HFFc6 (cell line): ENCODE measurements around the gene KCTD21. TPM values are rescaled to one million over a fixed set of nuclear protein-coding genes. Genes with fewer than 3 reads are reported as not detected.
"Not testable (repeated sequence)": the region's sequence is repeated elsewhere in the genome, so short reads cannot be mapped to it uniquely, and the experiment has no call there.

Source experiments
- DNase-seq: peaks from one replicate; pipeline ENCODE4 v3.0.0-alpha.2; 2018
- H3K27ac Mint-ChIP-seq: 2 replicates; pipeline ENCODE4 v1.8.0; 2020; ENCODE audit warnings: mild to moderate bottlenecking, mixed read lengths
- H3K27me3 Mint-ChIP-seq: 2 replicates; pipeline ENCODE4 v1.8.0; 2021; ENCODE audit warnings: mild to moderate bottlenecking, moderate library complexity, mixed read lengths; ENCODE audit not compliant: insufficient read depth
- H3K36me3 Mint-ChIP-seq: 2 replicates; pipeline ENCODE4 v1.8.0; 2021; ENCODE audit warnings: low read depth, mixed read lengths
- H3K4me1 Mint-ChIP-seq: 2 replicates; pipeline ENCODE4 v1.8.0; 2020; ENCODE audit warnings: low read depth, mixed read lengths
- H3K4me3 Mint-ChIP-seq: 2 replicates; pipeline ENCODE4 v1.8.0; 2020; ENCODE audit warnings: mild to moderate bottlenecking, moderate library complexity, mixed read lengths
- H3K9me3 Mint-ChIP-seq: 2 replicates; pipeline ENCODE4 v1.8.0; 2020; ENCODE audit warnings: mild to moderate bottlenecking, mixed read lengths
- long read RNA-seq: library from polyadenylated mRNA; unstranded; transcript quantifications from one replicate; pipeline ENCODE4 v2.0.0, GENCODE V29; 2019
- total RNA-seq, 6 experiments: library from RNA; stranded (reverse); fragmentation: NEBNext Ultra II Directional; extraction: Animal tissue kit (Norgen Biotek cat#: 25700); gene quantifications; 2 replicates in 1 of 6; 3 replicates in 5 of 6; pipeline ENCODE4 v1.2.3, GENCODE V29; 2021
- TF ChIP-seq, protein P1 (sequence below): fragments of 200-600 bp; sonication (generic); IDR thresholded peaks from 2 replicates; pipeline ENCODE4 v1.5.0; 2021; ENCODE audit warnings: antibody characterized with exemption, mild to moderate bottlenecking

Gene KCTD21
- total RNA-seq: 10 to 100 TPM; 10.4 to 15.7 (median 12.6) TPM
- long read RNA-seq, partial matches to known transcripts: 0 of 10 reads
- long read RNA-seq, other reads (novel, unspliced or antisense): 7 of 10 reads

DNA sequence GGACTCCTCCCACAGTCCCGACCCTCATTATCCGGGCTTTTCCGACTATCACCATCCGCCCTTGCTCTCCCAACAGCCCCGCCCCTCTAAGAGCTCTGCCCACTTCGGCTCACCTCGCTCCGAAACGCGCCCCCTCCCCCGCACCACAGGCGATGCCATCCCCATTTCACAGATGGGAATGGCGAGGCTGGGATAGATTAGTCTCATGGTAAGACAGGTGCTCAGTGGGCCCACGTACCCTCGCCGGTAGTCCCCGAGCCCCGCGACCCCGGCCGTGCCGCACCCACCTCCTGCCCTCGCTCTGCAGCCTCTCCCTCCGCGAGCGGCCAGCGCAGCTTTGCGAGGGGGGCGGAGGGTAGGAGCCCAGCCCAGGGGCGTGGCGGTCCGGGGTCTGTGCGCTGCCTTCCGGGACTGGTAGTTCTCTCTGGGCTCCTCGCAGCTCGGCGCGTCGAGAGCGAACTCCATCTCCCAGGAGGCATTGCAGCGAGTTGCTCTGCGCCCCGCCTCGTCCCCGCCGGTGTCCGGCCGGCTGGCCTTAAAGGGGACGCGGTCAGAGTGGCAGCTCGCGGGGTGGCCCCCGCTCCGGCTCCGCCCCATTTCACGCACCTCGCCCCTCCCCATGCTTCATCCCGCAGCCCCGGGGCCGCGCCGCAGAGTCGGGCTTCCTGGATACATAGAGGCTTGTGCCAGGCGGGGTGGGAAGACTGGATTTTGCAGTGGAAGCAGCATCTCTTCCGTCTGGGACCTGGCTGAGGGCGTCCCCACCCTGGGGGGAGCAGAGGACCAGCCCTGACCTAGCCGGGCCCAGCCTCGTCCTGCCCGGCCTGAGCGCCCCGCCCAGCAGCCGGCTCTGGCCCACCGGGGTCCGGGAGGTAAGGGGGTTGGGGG, at the start of gene KCTD21, which contains the start of gene USP35:
TSS of gene KCTD21 (minus strand) at position 341 of the 888 bp plus-strand sequence. CDS start 14,072 bp downstream, outside the sequence.
TSS of gene USP35 (plus strand) at position 634 of the 888 bp plus-strand sequence. CDS start 7,327 bp downstream, outside the sequence.
- Mint-ChIP-seq H3K27ac (peak within 1 kb of the TSS; percentile 83), H3K36me3 (peaks cover 13% of the 10 kb centered on the region; the same call in 1 of the 2 replicates), H3K4me1 (peaks cover 60% of the 10 kb centered on the region), H3K9me3 (no peaks in the 10 kb centered on the region), H3K27me3 (no peaks in the 10 kb centered on the region), H3K4me3 (peak within 1 kb of the TSS; percentile 96)
- TF ChIP-seq, protein P1, sequence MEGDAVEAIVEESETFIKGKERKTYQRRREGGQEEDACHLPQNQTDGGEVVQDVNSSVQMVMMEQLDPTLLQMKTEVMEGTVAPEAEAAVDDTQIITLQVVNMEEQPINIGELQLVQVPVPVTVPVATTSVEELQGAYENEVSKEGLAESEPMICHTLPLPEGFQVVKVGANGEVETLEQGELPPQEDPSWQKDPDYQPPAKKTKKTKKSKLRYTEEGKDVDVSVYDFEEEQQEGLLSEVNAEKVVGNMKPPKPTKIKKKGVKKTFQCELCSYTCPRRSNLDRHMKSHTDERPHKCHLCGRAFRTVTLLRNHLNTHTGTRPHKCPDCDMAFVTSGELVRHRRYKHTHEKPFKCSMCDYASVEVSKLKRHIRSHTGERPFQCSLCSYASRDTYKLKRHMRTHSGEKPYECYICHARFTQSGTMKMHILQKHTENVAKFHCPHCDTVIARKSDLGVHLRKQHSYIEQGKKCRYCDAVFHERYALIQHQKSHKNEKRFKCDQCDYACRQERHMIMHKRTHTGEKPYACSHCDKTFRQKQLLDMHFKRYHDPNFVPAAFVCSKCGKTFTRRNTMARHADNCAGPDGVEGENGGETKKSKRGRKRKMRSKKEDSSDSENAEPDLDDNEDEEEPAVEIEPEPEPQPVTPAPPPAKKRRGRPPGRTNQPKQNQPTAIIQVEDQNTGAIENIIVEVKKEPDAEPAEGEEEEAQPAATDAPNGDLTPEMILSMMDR: no peak
- DNase-seq: peak; percentile 97

- no peak overlapping the region for H3K4me3 Mint-ChIP-seq
- H3K27me3 Mint-ChIP-seq: no peaks in the 10 kb centered on the region; the same call in 1 of the 2 replicates
- TF ChIP-seq, protein P1: no peak
- no peak for DNase-seq
- H3K27ac Mint-ChIP-seq: no peak overlapping the region
- peaks cover 4% of the 10 kb centered on the region for H3K4me1 Mint-ChIP-seq
- H3K36me3 Mint-ChIP-seq: peaks cover 37% of the 10 kb centered on the region
- H3K9me3 Mint-ChIP-seq: peaks cover 11% of the 10 kb centered on the region
Measured at GRCh38 chr11:78237293-78238046, 49.0 kb upstream of the KCTD21 start.

DNA sequence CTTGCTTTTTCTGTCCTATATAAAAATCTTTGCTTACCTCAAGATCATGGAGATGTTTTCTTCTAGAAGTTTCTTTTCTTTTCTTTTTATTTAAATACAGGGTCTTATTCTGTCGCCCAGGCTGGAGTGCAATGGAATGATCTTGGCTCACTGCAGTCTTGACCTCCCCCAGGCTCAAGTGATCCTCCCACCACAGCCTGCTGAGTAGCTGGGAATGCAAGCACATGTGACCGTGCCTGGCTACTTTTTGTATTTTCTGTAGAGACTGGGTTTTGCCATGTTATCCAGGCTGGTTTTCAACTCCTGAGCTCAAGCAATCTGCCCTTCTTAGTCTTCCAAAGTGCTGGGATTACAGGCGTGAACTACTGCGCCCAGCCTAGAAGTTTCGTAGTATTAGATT, 45.6 kb upstream of the KCTD21 start:
- no peak overlapping the region for H3K27ac Mint-ChIP-seq
- H3K36me3 Mint-ChIP-seq: peaks cover 22% of the 10 kb centered on the region
- DNase-seq: no peak
- TF ChIP-seq, protein P1: no peak
- peaks cover 21% of the 10 kb centered on the region for H3K4me1 Mint-ChIP-seq
- no peaks in the 10 kb centered on the region for H3K9me3 Mint-ChIP-seq
- no peak overlapping the region for H3K4me3 Mint-ChIP-seq
- no peaks in the 10 kb centered on the region; the same call in 1 of the 2 replicates for H3K27me3 Mint-ChIP-seq

DNA sequence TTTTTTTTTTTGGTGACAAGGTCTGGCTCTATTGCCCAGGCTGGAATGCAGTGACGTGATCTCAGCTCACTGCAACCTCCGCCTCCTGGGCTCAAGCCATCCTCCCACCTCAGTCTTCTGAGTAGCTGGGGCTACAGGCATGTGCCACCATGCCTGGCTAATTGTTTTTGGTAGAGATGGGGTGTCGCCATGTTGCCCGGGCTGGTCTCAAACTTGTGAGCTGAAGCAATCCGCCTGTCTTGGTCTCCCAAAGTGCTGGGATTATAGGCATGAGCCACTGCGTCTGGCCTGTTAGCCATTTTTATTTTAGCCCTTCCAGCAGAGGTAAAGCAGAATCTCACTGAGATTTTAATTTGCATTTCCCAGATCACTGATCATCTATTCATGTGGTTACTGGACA, 44.6 kb upstream of the KCTD21 start:
- H3K4me3 Mint-ChIP-seq, H3K27ac Mint-ChIP-seq, H3K9me3 Mint-ChIP-seq, DNase-seq, H3K27me3 Mint-ChIP-seq: not testable (repeated sequence)
- peaks cover 21% of the 10 kb centered on the region for H3K4me1 Mint-ChIP-seq
- peaks cover 22% of the 10 kb centered on the region for H3K36me3 Mint-ChIP-seq

DNA sequence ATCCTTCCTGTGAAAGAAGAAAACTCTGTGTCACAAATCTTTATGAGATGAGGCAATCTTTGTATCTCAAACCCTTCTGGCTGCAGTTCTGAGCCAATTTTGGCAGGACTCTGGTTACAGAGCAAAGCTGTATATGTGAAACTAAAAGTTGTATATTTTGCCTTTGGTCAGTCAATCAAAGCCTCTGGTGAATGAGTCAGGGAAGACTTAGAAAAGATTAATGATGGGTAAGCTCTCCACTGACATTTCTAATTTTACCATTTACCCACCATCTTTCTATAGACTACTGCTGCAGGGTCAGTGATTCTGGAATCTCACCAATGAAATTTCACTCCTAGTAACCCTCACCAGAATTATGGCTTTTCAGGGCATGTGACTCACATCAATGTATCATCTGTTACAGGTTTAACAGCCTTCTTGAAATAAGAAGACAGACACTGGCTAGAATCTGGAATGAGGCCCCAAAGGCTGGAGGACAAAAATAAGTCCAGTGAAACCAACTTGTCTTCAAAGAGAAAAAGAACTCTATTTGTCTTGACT, 43.6 kb upstream of the KCTD21 start:
- DNase-seq: peak; percentile 76
- Mint-ChIP-seq H3K27ac (peak overlapping the region; percentile 48), H3K4me3 (no peak overlapping the region), H3K27me3 (no peaks in the 10 kb centered on the region; the same call in 1 of the 2 replicates), H3K9me3 (no peaks in the 10 kb centered on the region), H3K4me1 (peaks cover 23% of the 10 kb centered on the region), H3K36me3 (peaks cover 12% of the 10 kb centered on the region)
- TF ChIP-seq, protein P1: no peak
